DMS 273 (cell line): ENCODE measurements around the gene VIPR1.

ENCODE experiments used
- DNase-seq: peaks from one replicate; lab custom pipeline; 2025; ENCODE audit not compliant: unreplicated experiment; lab: John Stamatoyannopoulos, UW

The VIPR1 gene

GRCh38 chr3:42509111-42509510 lies 6.7 kb downstream of the VIPR1 start:
- no peak for DNase-seq

GRCh38 chr3:42510325-42510724 lies 7.9 kb downstream of the VIPR1 start:
- DNase-seq = no peak

- DNase-seq = no peak
Measured at GRCh38 chr3:42511201-42511600, 8.8 kb downstream of the VIPR1 start.

- no peak for DNase-seq
Measured at GRCh38 chr3:42511736-42512135, 9.3 kb downstream of the VIPR1 start.

GRCh38 chr3:42513121-42513520 lies 10.7 kb downstream of the VIPR1 start:
- no peak for DNase-seq

- no peak for DNase-seq
Measured at GRCh38 chr3:42513521-42513920, 11.1 kb downstream of the VIPR1 start.

- DNase-seq = no peak
Measured at GRCh38 chr3:42514876-42515275, 12.4 kb downstream of the VIPR1 start.

- DNase-seq = no peak
Measured at GRCh38 chr3:42515391-42515916, 13.0 kb downstream of the VIPR1 start.

GRCh38 chr3:42515976-42516375 lies 13.5 kb downstream of the VIPR1 start:
- no peak for DNase-seq

- DNase-seq = no peak
Measured at GRCh38 chr3:42516443-42516842, 14.0 kb downstream of the VIPR1 start.

- DNase-seq = no peak
Measured at GRCh38 chr3:42517117-42517516, 14.7 kb downstream of the VIPR1 start.

GRCh38 chr3:42518800-42519567 lies 16.5 kb downstream of the VIPR1 start:
- peak; percentile 20 for DNase-seq

- DNase-seq = no peak
Measured at GRCh38 chr3:42519568-42519962, 17.1 kb downstream of the VIPR1 start.

GRCh38 chr3:42520336-42520735 lies 17.9 kb downstream of the VIPR1 start:
- no peak for DNase-seq

GRCh38 chr3:42520906-42521305 lies 18.5 kb downstream of the VIPR1 start:
- DNase-seq = no peak

GRCh38 chr3:42524751-42525150 lies 22.3 kb downstream of the VIPR1 start:
- no peak for DNase-seq

GRCh38 chr3:42525212-42525611 lies 22.8 kb downstream of the VIPR1 start:
- no peak for DNase-seq

- DNase-seq = no peak
Measured at GRCh38 chr3:42525736-42526345, 23.4 kb downstream of the VIPR1 start.

GRCh38 chr3:42526616-42527367 lies 24.3 kb downstream of the VIPR1 start:
- DNase-seq = peak; percentile 5

- no peak for DNase-seq
Measured at GRCh38 chr3:42527368-42527917, 25.0 kb downstream of the VIPR1 start.

- no peak for DNase-seq
Measured at GRCh38 chr3:42529468-42529867, 27.0 kb downstream of the VIPR1 start.
